Osteocyte (in vitro differentiated cells): Measurements from ENCODE around the gene ATE1. TPM values are rescaled to one million over a fixed set of nuclear protein-coding genes. Genes with fewer than 3 reads are reported as not detected.
"Not testable (repeated sequence)": the region's sequence is repeated elsewhere in the genome, so short reads cannot be mapped to it uniquely, and the experiment has no call there.

Source experiments
- DNase-seq: peaks from one replicate; pipeline ENCODE4 v3.0.0; 2021; ENCODE audit warnings: mixed read lengths; ENCODE audit not compliant: unreplicated experiment; ENCODE audit errors: extremely low spot score
- H3K27ac Mint-ChIP-seq: one replicate; pipeline ENCODE4 v1.8.0; 2021; ENCODE audit warnings: mild to moderate bottlenecking, mixed read lengths; ENCODE audit not compliant: unreplicated experiment
- H3K27me3 Mint-ChIP-seq: one replicate; pipeline ENCODE4 v1.8.0; 2021; ENCODE audit warnings: mixed read lengths; ENCODE audit not compliant: unreplicated experiment
- H3K36me3 Mint-ChIP-seq: one replicate; pipeline ENCODE4 v1.8.0; 2021; ENCODE audit warnings: mixed read lengths; ENCODE audit not compliant: unreplicated experiment
- H3K4me1 Mint-ChIP-seq: one replicate; pipeline ENCODE4 v1.8.0; 2021; ENCODE audit warnings: mixed read lengths; ENCODE audit not compliant: unreplicated experiment
- H3K4me3 Mint-ChIP-seq: one replicate; pipeline ENCODE4 v1.8.0; 2021; ENCODE audit warnings: mild to moderate bottlenecking, moderate library complexity, mixed read lengths; ENCODE audit not compliant: unreplicated experiment
- H3K9me3 Mint-ChIP-seq: one replicate; pipeline ENCODE4 v1.8.0; 2021; ENCODE audit warnings: mixed read lengths; ENCODE audit not compliant: unreplicated experiment
- CTCF ChIP-seq: fragments of 200-600 bp; sonication (generic); IDR thresholded peaks from 2 replicates; pipeline ENCODE4 v1.5.0; 2021; ENCODE audit warnings: antibody characterized with exemption, mild to moderate bottlenecking, moderate library complexity
- total RNA-seq: library from RNA; stranded (reverse); gene quantifications from 2 replicates; pipeline ENCODE4 v1.2.1, GENCODE V29; 2021

Gene ATE1
- total RNA-seq, 1 donor from 2014 or later = 29.0 TPM

GRCh38 chr10:121831237-121831636 is 96.6 kb downstream of the ATE1 start:
- peaks cover 33% of the 10 kb centered on the region for H3K36me3 Mint-ChIP-seq
- H3K27ac Mint-ChIP-seq = no peak overlapping the region
- DNase-seq = no peak
- no peak for TF ChIP-seq CTCF
- H3K4me1 Mint-ChIP-seq = no peaks in the 10 kb centered on the region
- H3K9me3 Mint-ChIP-seq = no peaks in the 10 kb centered on the region
- no peaks in the 10 kb centered on the region for H3K27me3 Mint-ChIP-seq
- no peak overlapping the region for H3K4me3 Mint-ChIP-seq

- Mint-ChIP-seq H3K9me3 (no peaks in the 10 kb centered on the region), H3K27ac (no peak overlapping the region), H3K27me3 (no peaks in the 10 kb centered on the region), H3K4me1 (no peaks in the 10 kb centered on the region), H3K4me3 (no peak overlapping the region), H3K36me3 (peaks cover 26% of the 10 kb centered on the region)
- no peak for DNase-seq
- TF ChIP-seq CTCF = no peak
Observed at GRCh38 chr10:121830101-121830500, 97.7 kb downstream of the ATE1 start.

GRCh38 chr10:121828045-121828444 is 99.8 kb downstream of the ATE1 start:
- Mint-ChIP-seq H3K27ac (no peak overlapping the region), H3K9me3 (no peaks in the 10 kb centered on the region), H3K27me3 (no peaks in the 10 kb centered on the region), H3K36me3 (peaks cover 19% of the 10 kb centered on the region), H3K4me3 (no peak overlapping the region), H3K4me1 (no peaks in the 10 kb centered on the region)
- no peak for TF ChIP-seq CTCF
- no peak for DNase-seq

- H3K4me1 Mint-ChIP-seq, H3K9me3 Mint-ChIP-seq, H3K27ac Mint-ChIP-seq, H3K4me3 Mint-ChIP-seq, H3K27me3 Mint-ChIP-seq, DNase-seq: not testable (repeated sequence)
- H3K36me3 Mint-ChIP-seq = peaks cover 20% of the 10 kb centered on the region
Observed at GRCh38 chr10:121826773-121827172, 101.1 kb downstream of the ATE1 start.

- no peak overlapping the region for H3K27ac Mint-ChIP-seq
- H3K27me3 Mint-ChIP-seq = no peaks in the 10 kb centered on the region
- no peak for DNase-seq
Observed at GRCh38 chr10:121823993-121824463, 103.8 kb downstream of the ATE1 start.

More at GRCh38 chr10:121823993-121824463, 103.8 kb downstream of the ATE1 start:
- no peaks in the 10 kb centered on the region for H3K9me3 Mint-ChIP-seq
- TF ChIP-seq CTCF = peak; percentile 66
- no peak overlapping the region for H3K4me3 Mint-ChIP-seq
- H3K36me3 Mint-ChIP-seq = peaks cover 15% of the 10 kb centered on the region
- H3K4me1 Mint-ChIP-seq = no peaks in the 10 kb centered on the region
